ENCODE results near the gene SLC35G6. TPM values are rescaled to one million over a fixed set of nuclear protein-coding genes. Genes with fewer than 3 reads are reported as not detected.
A peak's percentile ranks its signal among the peaks of the same experiment; 100 is the strongest.

SLC35G6 gene
- total RNA-seq, 2 experiments from 2014 or later, result not detected

DNA sequence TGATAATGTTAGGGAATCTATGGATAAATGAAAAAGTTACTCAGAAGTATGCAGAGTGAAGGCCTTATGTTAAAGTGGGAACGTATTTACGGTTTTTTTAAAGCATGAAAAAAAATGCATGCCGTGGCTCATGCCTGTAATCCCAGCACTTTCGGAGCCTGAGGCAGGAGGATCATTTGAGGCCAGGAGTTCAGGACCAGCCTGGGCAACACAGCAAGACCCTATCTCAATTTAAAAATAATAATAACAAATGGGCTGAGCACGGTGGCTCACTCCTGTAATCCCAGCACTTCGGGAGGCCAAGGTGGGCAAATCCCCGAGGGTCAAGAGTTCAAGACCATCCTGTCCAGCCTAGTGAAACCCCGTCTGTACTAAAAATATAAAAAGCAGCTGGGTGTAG lies 8.9 kb downstream of the SLC35G6 start:
- H3K27ac Mint-ChIP-seq, result no peak overlapping the region
- ATAC-seq (no peak), DNase-seq (no peak)
- peaks cover 56% of the 10 kb centered on the region for H3K36me3 Mint-ChIP-seq (ENCODE audit: low read depth)
- H3K27me3 Mint-ChIP-seq, result no peaks in the 10 kb centered on the region
- CTCF ChIA-PET, result interaction anchor here (1.3 kb wide), 1 partner anchor 71 kb away, joined by 7 read pairs; no protein-coding TSS in a partner anchor
- H3K9me3 Mint-ChIP-seq (ENCODE audit: low read depth), result no peaks in the 10 kb centered on the region
- POLR2A ChIA-PET, result no interaction called here
- intact Hi-C loops (cut with DNase I, micrococcal nuclease), result no loop called here
- H3K4me1 Mint-ChIP-seq, result peaks cover 76% of the 10 kb centered on the region
- no peak overlapping the region for H3K4me3 Mint-ChIP-seq

DNA sequence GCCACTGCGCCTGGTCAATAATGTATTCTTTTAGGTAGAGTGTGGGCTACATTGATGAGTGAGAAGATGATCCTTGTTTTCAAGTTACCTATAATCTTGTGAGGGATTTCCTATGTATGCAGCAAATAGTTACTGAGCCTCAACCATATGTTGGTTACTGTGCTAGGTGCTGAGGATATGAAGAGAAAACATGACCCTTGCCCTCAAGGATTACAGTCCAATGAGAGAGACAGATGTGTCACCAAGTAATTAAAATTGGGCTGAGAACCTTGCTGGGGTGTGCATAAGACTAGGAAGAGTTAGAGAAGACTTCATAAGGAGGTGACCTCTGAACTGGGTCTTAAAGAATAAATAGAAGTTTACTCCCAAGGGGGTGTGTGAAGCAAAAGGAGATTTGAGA lies 10.3 kb downstream of the SLC35G6 start:
- no peaks in the 10 kb centered on the region for H3K27me3 Mint-ChIP-seq
- ChIA-PET POLR2A (interaction anchor here (0.7 kb wide), 1 partner anchor 46 kb away, joined by 3 read pairs; no protein-coding TSS in a partner anchor), CTCF (interaction anchor here (0.8 to 1.3 kb wide), 2 partner anchors 23 to 69 kb away, joined by 3 to 7 read pairs; no protein-coding TSS in a partner anchor)
- H3K36me3 Mint-ChIP-seq (ENCODE audit: low read depth), result peaks cover 57% of the 10 kb centered on the region
- H3K4me3 Mint-ChIP-seq, result no peak overlapping the region
- ATAC-seq (no peak), DNase-seq (no peak)
- intact Hi-C loops (cut with DNase I, micrococcal nuclease), result no loop called here
- H3K4me1 Mint-ChIP-seq, result peaks cover 67% of the 10 kb centered on the region
- peak overlapping the region; percentile 22 for H3K27ac Mint-ChIP-seq
- no peaks in the 10 kb centered on the region for H3K9me3 Mint-ChIP-seq (ENCODE audit: low read depth)

DNA sequence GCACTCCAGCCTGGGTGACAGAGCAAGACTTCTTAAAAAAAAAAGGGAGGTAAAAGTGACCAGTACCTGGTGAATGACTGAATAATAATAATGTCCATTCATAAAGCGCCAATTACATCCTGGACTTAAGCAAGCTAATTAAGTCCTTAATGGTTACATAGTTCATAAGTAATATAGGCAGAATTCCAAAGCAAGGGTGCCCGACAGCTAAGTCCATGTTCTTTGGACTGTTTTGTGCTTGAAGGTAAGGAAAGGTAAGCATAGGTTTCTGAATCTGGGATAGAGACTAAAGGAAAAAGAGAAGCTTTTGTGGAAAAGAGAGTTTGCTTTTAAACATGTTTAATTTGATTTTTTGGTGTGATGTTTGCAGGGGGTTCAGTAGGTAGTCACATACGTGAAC lies 12.7 kb downstream of the SLC35G6 start:
- Mint-ChIP-seq H3K27ac (no peak overlapping the region), H3K36me3 (ENCODE audit: low read depth) (peaks cover 63% of the 10 kb centered on the region)
- POLR2A ChIA-PET, result interaction anchor here (0.6 kb wide), 1 partner anchor 83 kb away, joined by 3 read pairs; no protein-coding TSS in a partner anchor

DNA sequence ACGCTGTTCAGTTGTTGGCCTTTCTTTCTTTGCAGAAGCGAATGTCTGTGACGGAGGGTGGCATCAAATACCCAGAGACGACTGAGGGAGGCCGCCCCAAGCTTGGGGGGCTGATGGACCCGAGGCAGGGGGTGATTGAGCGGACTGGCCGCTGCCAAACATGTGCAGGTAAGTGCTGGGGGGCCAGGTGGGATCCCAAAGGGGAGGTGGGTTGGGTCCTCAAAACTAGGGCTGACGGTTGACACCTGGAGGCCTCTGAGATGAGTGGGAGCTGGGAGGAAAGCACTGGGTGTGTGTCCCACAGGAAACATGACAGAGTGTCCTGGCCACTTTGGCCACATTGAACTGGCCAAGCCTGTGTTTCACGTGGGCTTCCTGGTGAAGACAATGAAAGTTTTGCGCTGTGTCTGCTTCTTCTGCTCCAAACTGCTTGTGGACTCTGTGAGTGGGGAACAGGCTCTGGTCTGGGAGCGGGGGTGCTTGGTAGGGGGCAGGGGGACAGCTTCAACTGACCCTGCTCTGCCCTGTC lies 14.7 kb downstream of the SLC35G6 start:
- H3K9me3 Mint-ChIP-seq (ENCODE audit: low read depth), result no peaks in the 10 kb centered on the region
- DNase-seq (no peak), ATAC-seq (no peak)
- H3K4me3 Mint-ChIP-seq, result no peak overlapping the region
- intact Hi-C loops (cut with DNase I, micrococcal nuclease), result no loop called here
- CTCF ChIA-PET, result interaction anchor here (1.3 to 2.3 kb wide), 2 partner anchors 10 to 19 kb away, joined by 3 to 10 read pairs; no protein-coding TSS in a partner anchor
- H3K27ac Mint-ChIP-seq, result no peak overlapping the region
- peaks cover 29% of the 10 kb centered on the region for H3K4me1 Mint-ChIP-seq
- H3K27me3 Mint-ChIP-seq, result no peaks in the 10 kb centered on the region
- peaks cover 63% of the 10 kb centered on the region for H3K36me3 Mint-ChIP-seq (ENCODE audit: low read depth)
- POLR2A ChIA-PET, result interaction anchor here (0.6 kb wide), 1 partner anchor 215 kb away, joined by 3 read pairs; no protein-coding TSS in a partner anchor

More for the DNA sequence above, 12.7 kb downstream of the SLC35G6 start:
- H3K4me3 Mint-ChIP-seq, result no peak overlapping the region
- no peak for ATAC-seq
- H3K27me3 Mint-ChIP-seq, result no peaks in the 10 kb centered on the region
- H3K9me3 Mint-ChIP-seq (ENCODE audit: low read depth), result no peaks in the 10 kb centered on the region
- intact Hi-C loops (cut with DNase I, micrococcal nuclease), result no loop called here
- H3K4me1 Mint-ChIP-seq, result peaks cover 46% of the 10 kb centered on the region
- DNase-seq, result no peak
- CTCF ChIA-PET, result interaction anchor here (1.0 kb wide), 2 partner anchors 67 to 95 kb away, joined by 3 to 4 read pairs; no protein-coding TSS in a partner anchor

DNA sequence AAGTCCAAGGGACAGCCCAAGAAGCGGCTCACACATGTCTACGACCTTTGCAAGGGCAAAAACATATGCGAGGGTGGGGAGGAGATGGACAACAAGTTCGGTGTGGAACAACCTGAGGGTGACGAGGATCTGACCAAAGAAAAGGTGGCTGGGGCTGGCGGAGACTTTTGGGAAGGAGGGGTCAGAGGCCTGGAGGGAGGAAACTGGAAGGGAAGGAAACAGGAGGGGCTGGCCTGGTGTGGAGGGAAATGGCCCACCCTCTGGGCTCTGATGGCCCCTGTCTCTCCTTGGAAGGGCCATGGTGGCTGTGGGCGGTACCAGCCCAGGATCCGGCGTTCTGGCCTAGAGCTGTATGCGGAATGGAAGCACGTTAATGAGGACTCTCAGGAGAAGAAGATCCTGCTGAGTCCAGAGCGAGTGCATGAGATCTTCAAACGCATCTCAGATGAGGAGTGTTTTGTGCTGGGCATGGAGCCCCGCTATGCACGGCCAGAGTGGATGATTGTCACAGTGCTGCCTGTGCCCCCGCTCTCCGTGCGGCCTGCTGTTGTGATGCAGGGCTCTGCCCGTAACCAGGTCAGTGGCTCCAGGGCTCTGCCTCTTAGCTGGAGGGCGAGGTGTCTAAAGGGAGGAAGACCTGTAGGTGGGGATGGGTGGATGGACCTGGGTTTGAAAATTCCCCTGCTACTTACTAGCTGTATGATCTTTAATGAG lies 15.4 kb downstream of the SLC35G6 start:
- H3K27me3 Mint-ChIP-seq, result no peaks in the 10 kb centered on the region
- intact Hi-C loops (cut with DNase I, micrococcal nuclease), result no loop called here
- CTCF ChIA-PET, result interaction anchor here (0.8 to 2.3 kb wide), 2 partner anchors 11 to 93 kb away, joined by 4 to 10 read pairs; partner anchors contain the start of gene SOX15
- peaks cover 67% of the 10 kb centered on the region for H3K36me3 Mint-ChIP-seq (ENCODE audit: low read depth)
- no peaks in the 10 kb centered on the region for H3K9me3 Mint-ChIP-seq (ENCODE audit: low read depth)
- ATAC-seq (no peak), DNase-seq (no peak)
- H3K4me1 Mint-ChIP-seq, result peaks cover 26% of the 10 kb centered on the region
- H3K4me3 Mint-ChIP-seq, result no peak overlapping the region
- POLR2A ChIA-PET, result interaction anchor here (0.6 to 1.8 kb wide), 2 partner anchors 60 to 214 kb away, joined by 3 to 4 read pairs; no protein-coding TSS in a partner anchor
- no peak overlapping the region for H3K27ac Mint-ChIP-seq

DNA sequence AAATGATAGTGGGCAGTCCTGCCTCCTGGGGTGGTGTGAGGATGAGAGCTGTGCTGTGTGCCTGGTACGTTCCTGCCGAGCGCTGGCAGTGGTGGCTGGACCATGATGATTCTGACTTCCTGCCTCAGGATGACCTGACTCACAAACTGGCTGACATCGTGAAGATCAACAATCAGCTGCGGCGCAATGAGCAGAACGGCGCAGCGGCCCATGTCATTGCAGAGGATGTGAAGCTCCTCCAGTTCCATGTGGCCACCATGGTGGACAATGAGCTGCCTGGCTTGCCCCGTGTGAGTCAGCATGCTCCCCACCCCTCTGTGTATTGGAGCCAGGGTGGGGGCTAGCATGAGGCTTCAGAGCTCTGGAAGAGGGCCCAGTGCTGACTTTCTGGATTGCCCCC lies 16.0 kb downstream of the SLC35G6 start:
- H3K27ac Mint-ChIP-seq, result no peak overlapping the region
- intact Hi-C loops (cut with DNase I, micrococcal nuclease), result no loop called here
- H3K27me3 Mint-ChIP-seq, result no peaks in the 10 kb centered on the region
- ChIA-PET CTCF (interaction anchor here (0.8 kb wide), 1 partner anchor 92 kb away, joined by 4 read pairs; the partner anchor contains the start of gene SOX15), POLR2A (interaction anchor here (0.7 to 1.8 kb wide), 2 partner anchors 12 to 60 kb away, joined by 4 read pairs; no protein-coding TSS in a partner anchor)
- H3K4me3 Mint-ChIP-seq, result no peak overlapping the region
- peaks cover 20% of the 10 kb centered on the region for H3K4me1 Mint-ChIP-seq
- H3K9me3 Mint-ChIP-seq (ENCODE audit: low read depth), result no peaks in the 10 kb centered on the region
- H3K36me3 Mint-ChIP-seq (ENCODE audit: low read depth), result peaks cover 69% of the 10 kb centered on the region
- DNase-seq (no peak), ATAC-seq (no peak)

GRCh38 chr17:7497636-7498035 lies 16.4 kb downstream of the SLC35G6 start:
- no peak overlapping the region for H3K27ac Mint-ChIP-seq
- H3K27me3 Mint-ChIP-seq, result no peaks in the 10 kb centered on the region
- CTCF ChIA-PET, result interaction anchor here (0.6 to 0.8 kb wide), 2 partner anchors 90 to 92 kb away, joined by 3 to 4 read pairs; partner anchors contain the start of gene SOX15
- intact Hi-C loops (cut with DNase I, micrococcal nuclease), result no loop called here
- POLR2A ChIA-PET, result interaction anchor here (0.7 to 1.8 kb wide), 2 partner anchors 13 to 61 kb away, joined by 4 read pairs; no protein-coding TSS in a partner anchor
- ATAC-seq, result no peak
- peaks cover 73% of the 10 kb centered on the region for H3K36me3 Mint-ChIP-seq (ENCODE audit: low read depth)
- no peaks in the 10 kb centered on the region for H3K9me3 Mint-ChIP-seq (ENCODE audit: low read depth)
- DNase-seq, result no peak
- H3K4me1 Mint-ChIP-seq, result peaks cover 18% of the 10 kb centered on the region
- no peak overlapping the region for H3K4me3 Mint-ChIP-seq

DNA sequence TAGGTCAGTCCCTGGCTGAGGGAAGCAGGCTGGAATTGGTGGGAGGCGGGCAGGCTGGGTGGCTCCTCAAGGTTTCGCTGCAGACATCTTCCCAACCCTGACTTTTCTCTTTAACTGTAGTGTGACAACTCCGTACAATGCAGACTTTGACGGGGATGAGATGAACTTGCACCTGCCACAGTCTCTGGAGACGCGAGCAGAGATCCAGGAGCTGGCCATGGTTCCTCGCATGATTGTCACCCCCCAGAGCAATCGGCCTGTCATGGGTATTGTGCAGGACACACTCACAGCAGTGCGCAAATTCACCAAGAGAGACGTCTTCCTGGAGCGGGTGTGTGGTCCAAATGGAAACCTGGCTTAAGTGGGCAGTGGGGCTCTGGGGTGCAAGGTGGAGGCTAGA lies 17.9 kb downstream of the SLC35G6 start:
- H3K27ac Mint-ChIP-seq, result peak overlapping the region; percentile 37
- no peak overlapping the region for H3K4me3 Mint-ChIP-seq
- peaks cover 4% of the 10 kb centered on the region for H3K4me1 Mint-ChIP-seq
- CTCF ChIA-PET, result interaction anchor here (0.6 to 1.0 kb wide), 4 partner anchors 27 to 62 kb away, joined by 3 read pairs; partner anchors contain the start of gene SENP3
- no peaks in the 10 kb centered on the region for H3K9me3 Mint-ChIP-seq (ENCODE audit: low read depth)
- ATAC-seq, result no peak
- DNase-seq, result no peak
- POLR2A ChIA-PET, result interaction anchor here (1.2 kb wide), 1 partner anchor 13 kb away, joined by 7 read pairs; no protein-coding TSS in a partner anchor
- H3K27me3 Mint-ChIP-seq, result no peaks in the 10 kb centered on the region
- intact Hi-C loops (cut with DNase I, micrococcal nuclease), result no loop called here
- peaks cover 75% of the 10 kb centered on the region for H3K36me3 Mint-ChIP-seq (ENCODE audit: low read depth)

GRCh38 chr17:7501729-7502128 lies 20.5 kb downstream of the SLC35G6 start:
- ATAC-seq (no peak), DNase-seq (no peak)
- Mint-ChIP-seq H3K27me3 (no peaks in the 10 kb centered on the region), H3K4me3 (no peak overlapping the region), H3K27ac (no peak overlapping the region), H3K4me1 (no peaks in the 10 kb centered on the region), H3K9me3 (ENCODE audit: low read depth) (no peaks in the 10 kb centered on the region), H3K36me3 (ENCODE audit: low read depth) (peaks cover 74% of the 10 kb centered on the region)
- CTCF ChIA-PET, result interaction anchor here (1.1 kb wide), 1 partner anchor 26 kb away, joined by 3 read pairs; no protein-coding TSS in a partner anchor
- POLR2A ChIA-PET, result no interaction called here
- intact Hi-C loops (cut with DNase I, micrococcal nuclease), result loop anchor here in 1 of 2 experiments (2.0 kb wide), 1 partner anchor 13 kb away; no protein-coding TSS in a partner anchor

DNA sequence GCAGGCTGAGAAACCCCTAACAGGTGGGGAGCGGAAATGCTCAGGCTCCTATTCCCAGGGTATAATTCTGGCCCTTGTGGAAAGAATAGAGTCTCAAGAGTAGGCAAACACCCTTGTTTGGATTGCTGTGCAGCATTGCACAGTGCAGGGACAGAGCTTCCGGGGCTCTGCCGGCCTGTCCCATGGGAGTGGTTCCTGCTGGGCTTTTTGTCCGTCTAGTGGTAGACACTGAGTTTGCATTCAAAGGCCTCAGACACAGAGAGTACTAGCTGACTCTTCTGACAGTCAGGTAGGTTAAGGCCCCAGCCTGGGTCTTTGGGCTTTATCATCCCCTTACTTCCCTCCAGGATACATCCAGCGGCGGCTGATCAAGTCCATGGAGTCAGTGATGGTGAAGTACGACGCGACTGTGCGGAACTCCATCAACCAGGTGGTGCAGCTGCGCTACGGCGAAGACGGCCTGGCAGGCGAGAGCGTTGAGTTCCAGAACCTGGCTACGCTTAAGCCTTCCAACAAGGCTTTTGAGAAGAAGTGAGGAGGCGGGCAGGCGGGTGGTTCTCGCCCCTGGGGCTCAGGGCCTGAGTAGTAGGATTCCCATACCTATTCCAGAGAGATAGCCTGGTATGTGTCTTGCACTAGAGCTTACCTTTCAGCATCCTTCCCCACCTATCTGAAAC lies 21.1 kb downstream of the SLC35G6 start:
- DNase-seq (no peak), ATAC-seq (no peak)
- Mint-ChIP-seq H3K27ac (no peak overlapping the region), H3K4me3 (no peak overlapping the region), H3K36me3 (ENCODE audit: low read depth) (peaks cover 71% of the 10 kb centered on the region), H3K9me3 (ENCODE audit: low read depth) (no peaks in the 10 kb centered on the region), H3K27me3 (no peaks in the 10 kb centered on the region), H3K4me1 (no peaks in the 10 kb centered on the region)
- intact Hi-C loops (cut with DNase I, micrococcal nuclease), result loop anchor here in 1 of 2 experiments (2.0 kb wide), 1 partner anchor 14 kb away; no protein-coding TSS in a partner anchor
- ChIA-PET CTCF (no interaction called here), POLR2A (no interaction called here)

GRCh38 chr17:7502987-7503386 lies 21.7 kb downstream of the SLC35G6 start:
- H3K36me3 Mint-ChIP-seq (ENCODE audit: low read depth), result peaks cover 71% of the 10 kb centered on the region
- no peak overlapping the region for H3K4me3 Mint-ChIP-seq
- intact Hi-C loops (cut with DNase I, micrococcal nuclease), result loop anchor here in 1 of 2 experiments (2.0 kb wide), 1 partner anchor 14 kb away; no protein-coding TSS in a partner anchor
- H3K9me3 Mint-ChIP-seq (ENCODE audit: low read depth), result no peaks in the 10 kb centered on the region
- peak; percentile 32 for DNase-seq
- H3K27ac Mint-ChIP-seq, result no peak overlapping the region
- no peaks in the 10 kb centered on the region for H3K4me1 Mint-ChIP-seq
- POLR2A ChIA-PET, result no interaction called here
- peak; percentile 11 for ATAC-seq
- no peaks in the 10 kb centered on the region for H3K27me3 Mint-ChIP-seq
- CTCF ChIA-PET, result interaction anchor here (0.6 kb wide), 1 partner anchor 130 kb away, joined by 3 read pairs; no protein-coding TSS in a partner anchor

Measured in activated CD4-positive, alpha-beta T cell treated with anti-CD3 and anti-CD28 coated beads for 36 hours (primary cell).